Inflammatory macrophage (primary cell): ENCODE results near the gene MROH7.
A peak's percentile ranks its signal among the peaks of the same experiment; 100 is the strongest.
"Not testable (repeated sequence)": the region's sequence is repeated elsewhere in the genome, so short reads cannot be mapped to it uniquely, and the experiment has no call there.

Source experiments
- DNase-seq, 2 donors: peaks; one replicate each; pipeline ENCODE4 v3.0.0-alpha.2; 2020 to 2022

Gene MROH7

DNA sequence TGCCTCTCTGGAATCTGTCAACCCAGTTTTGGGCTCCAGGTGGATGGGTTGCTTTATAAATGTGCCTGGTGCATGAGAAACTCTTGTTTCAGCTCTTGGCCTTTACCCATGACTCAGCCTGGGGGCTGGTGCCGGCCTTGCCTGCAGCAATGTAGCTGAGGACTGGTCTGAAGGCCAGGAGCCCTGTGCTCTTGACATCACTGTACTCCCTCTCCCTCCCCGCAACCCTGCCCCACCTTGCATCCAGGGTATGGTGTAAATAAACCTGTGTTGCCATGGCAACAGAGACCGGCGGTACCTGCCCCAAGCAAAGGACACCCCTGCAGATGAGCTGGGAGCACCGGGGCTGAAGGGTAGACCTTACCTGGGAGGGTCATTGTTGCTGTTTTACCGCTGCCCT is 31.5 kb upstream of the MROH7 start:
- no peak for DNase-seq

DNA sequence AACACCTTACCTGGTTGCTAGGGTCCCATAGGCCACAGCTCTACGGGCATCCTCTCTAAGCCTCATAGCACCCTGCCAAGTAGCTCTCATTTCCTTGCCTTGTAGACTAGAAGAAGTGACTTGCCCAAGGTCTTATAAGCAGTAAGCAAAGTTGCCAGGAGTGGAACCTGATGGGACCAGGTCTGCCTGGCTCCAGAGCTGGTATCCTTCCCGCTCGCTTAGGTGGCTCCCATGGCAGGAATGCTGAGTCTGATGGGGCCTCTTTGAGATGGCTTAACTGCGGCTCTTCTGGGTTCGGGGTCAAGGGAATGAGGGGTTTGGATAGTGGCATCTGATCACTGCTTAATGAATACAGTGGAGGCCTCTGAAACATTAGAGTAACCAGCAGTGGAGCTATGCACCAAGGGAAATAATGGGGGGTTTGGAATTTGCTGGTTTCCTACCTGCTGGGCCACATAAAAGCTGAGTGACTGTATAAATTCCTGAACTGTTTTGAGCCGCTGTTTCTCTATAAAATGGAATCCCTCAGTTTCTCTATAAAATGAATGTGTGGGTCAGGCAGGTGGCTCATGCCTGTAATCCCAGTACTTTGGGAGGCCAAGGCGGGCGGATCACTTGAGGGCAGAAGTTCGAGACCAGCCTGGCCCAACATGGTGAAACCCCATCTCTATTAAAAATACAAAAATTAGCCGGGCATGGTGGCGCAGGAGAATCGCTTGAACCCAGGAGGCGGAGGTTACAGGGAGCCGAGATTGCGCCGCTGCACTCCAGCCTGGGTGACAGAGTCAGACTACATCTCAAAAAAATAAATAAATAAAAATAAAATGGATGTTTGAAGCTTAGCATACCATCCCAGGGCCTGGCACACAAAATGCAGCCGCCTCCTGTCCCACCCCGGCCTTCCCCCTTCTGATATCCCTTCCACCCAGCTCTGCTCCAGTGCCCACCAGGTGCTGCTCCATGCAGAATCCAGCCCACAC is 30.7 kb upstream of the MROH7 start:
- DNase-seq, result no peak

DNA sequence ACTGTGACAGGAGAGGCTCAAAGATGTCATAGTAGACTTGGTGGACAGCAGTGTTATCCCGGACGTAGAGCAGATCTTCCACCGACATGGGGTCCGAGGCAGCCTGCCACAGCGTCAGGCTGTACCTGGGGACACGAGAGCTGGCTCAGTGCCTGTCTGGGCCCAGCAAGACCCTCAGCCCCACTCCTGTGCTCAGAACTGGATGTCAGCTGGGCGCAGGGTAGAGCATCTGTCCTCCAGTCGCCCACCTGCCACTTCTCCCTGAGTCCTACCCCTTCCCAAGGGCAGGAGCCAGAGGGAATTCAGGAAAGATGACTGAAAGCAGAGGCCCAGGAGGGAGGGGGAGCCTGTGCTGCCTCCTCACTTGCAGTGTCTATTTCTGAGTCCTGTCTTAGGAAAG is 30.0 kb upstream of the MROH7 start:
- DNase-seq, result no peak

DNA sequence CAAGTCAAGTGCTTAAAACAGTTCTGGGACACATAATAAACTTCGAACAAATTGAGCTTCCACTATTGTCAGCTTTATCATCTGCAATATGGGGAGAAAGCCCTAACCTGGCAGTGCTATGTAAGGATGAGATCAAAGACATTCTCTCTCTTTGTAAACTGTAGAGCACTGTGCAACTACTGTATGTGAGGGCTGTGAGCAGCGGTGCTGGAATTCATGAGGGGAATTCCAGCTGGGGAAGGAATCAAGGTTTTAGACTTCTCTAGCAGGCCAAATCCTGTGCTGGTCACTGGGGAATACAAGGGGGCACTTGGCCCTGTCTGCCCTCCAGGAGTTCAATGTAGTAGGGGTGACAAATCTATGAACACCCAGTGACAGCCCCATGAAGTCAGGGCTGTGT is 27.6 kb upstream of the MROH7 start:
- DNase-seq, result no peak

DNA sequence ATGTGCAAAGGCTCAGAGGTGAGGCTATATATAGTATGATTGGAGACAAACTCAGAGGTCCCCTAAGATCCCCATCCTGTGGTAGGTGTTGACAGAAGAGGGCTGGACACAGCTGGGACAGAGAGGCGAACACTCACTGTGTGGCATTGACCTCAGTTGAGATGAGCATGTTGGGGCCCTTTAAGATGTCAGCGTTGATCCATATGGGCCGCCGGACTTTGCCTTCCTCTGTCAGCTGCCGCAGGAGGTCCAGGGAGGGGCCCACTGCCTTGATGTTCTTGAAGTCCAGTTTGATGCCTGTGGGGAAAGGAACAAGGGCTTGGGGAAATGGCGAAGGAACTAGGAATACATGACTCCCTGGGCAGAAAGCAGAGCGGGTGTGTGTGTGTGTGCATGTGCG is 27.0 kb upstream of the MROH7 start:
- no peak for DNase-seq

DNA sequence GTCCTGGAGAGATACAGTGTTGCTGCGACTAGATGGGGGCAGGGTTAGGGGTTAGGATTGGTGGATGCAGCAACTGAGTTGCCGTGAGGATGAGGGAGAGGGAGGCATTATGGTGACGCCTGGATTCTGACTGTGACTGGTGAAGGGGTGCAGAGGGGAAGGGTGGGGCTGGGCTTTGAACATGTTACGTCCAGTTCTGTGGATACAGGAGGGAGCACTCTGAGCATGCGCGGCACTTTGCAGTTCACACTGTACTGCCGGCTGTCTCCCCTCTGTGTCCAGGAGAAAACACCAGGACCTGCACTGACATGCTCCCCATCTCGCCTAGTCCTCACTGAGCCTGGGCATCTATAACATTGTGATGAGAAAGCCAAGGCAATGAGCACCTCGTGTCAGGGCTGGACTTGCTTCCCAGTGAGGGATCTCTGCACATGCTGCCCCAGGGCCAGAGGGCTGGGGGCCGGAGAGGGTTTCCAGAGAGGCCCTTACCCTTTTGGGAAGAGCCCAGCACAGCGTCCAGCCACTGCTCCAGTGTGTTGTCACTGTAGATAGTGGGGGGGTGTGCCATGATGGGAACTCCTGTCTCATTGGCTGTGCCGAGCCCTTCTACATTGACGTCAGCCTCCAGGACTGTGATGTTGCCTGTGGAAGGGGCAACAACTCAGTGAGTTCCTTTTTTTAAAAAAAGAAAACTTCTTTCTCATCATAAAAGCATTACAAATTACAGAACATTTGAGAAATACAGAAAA is 25.9 kb upstream of the MROH7 start:
- peak; percentile 55 to 58 for DNase-seq

DNA sequence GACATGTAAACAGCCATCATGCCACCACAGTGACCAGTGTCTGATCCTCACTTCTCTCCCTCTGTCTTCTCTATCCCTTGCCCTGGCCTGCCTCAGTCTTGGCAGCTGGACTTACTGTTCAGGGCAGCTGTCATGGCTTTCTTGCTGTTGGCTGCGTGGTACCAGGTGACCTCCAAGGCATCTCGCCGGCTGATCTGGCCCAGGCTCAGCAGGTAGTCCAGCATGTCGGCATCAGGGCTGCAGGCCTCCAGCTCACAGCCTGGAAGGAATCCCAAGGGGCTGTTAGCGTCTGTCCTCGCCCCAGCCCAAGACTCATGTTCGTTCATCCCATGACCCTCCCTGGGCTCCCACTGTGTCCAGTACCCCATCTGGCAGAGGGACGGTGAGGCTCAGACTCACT is 21.8 kb upstream of the MROH7 start:
- DNase-seq, result no peak

DNA sequence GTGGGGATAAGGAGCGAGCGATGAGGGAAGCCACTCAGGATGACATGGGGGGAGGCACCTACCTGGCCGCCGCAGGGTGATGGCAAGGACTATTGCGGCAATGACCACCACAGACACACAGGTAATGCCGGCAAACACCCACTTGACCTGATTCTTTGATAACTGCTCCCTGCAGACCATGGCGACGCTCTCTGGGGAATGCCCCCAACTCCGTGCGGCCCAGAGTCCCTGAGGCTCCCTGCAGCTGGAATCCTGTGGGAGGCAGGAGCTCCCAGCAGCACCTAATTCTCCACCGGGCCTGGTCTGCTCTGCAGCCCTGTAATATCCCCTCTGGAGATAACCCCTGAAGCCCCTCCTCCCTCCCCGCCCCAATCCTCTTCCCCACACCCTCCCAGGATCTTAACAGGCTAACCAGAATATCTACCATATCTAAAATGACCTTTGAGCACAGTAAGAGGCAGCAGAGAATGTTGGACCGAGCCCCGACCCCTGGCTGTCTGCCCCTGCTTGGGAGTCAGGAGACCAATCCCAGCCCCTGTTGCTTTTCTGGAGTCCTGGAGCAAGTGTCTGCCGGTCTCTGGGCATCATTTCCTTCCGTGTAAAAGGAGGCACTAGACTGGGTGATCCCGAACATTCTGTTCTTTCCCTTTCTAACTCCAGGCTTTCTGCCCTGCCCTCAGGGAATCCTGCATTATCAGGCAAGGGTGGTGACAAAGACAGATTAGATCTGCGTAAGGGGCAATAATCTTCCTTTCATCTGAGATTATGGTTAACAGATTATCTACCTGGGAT is 18.2 kb upstream of the MROH7 start, which contains the start of gene FAM151A:
FAM151A (minus strand) TSS at position 310 of the 792 bp plus-strand sequence; CDS start at position 180, 130 bp downstream.
- no peak for DNase-seq

DNA sequence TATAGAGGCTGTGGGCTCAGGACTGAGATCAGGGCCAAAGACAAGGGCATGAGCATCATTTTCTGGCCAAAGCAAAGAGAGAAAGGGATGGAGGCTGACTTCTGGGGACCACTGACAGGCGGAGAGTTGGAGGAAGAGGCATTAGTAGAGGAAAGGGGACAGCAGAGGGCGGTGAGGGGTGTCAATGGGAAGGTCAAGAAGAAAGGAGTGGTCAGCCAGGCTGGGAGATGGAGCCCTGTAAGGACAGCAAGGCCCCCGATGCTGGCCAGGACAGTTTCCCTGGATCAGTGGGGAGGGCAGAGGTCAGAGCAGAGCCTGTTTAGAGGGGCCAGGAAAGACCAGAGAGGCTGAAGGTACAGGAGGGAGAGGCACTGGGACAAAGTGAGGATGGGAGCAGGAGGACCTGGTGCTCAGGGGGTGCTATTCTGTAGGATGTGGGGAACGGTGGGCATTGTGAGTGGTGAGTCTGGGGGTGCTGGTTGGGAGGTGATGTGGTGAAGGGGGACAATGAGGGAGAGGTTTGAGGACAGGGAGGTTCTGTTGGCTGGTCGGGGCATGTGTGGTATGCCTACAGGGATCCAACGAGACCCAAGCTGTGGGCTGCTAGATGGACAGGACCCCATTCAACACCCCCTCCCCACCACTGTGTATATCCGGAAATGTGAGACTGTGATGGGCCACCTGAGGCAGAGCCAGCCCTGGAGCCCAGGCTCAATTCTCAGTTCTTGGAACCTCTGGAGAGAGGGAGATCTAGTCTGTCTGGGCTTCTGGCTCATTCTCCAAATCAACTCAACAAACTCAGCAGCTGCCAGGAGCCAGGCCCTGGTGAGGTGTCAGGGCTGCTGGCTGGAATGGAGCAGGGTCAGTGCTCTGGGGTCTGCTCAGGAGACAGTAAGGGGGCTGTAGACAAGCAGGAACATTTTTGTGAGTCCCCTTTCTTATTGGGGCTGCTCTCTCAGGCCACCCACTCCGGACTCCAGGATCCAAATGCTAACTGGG is 16.8 kb upstream of the MROH7 start:
- no peak for DNase-seq

DNA sequence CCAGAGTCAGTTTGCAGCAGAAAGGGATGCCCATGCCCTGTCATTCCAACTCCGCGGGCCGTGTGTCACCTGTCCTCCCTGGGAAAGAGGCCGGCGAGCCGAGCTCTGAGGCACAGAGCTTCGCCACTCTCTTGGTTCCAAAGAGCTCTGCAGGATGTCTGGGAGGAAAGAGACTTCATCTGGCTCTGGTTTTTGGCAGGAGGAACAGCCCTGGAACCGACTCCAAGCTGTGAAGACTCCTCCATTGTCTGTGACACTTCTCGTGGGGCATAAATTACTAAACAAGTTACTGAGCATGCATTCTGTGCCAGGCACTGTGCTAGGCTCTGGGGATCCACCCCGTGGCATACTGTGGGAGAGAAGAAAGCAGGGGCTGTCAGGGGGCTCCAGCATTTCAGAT is 14.4 kb upstream of the MROH7 start:
- DNase-seq, result no peak

DNA sequence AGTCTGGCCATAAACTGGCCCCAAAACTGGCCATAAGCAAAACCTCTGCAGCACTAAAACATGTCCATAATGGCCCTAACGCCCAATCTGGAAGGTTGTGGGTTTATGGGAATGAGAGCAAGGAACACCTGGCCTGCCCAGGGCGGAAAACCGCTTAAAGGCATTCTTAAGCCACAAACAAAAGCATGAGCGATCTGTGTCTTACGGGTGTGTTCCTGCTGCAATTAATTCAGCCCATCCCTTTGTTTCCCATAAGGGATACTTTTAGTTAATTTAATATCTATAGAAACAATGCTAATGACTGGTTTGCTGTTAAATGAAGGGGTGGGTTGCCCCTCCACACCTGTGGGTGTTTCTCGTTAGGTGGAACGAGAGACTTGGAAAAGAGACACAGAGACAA is 5.8 kb upstream of the MROH7 start:
- not testable (repeated sequence) for DNase-seq

DNA sequence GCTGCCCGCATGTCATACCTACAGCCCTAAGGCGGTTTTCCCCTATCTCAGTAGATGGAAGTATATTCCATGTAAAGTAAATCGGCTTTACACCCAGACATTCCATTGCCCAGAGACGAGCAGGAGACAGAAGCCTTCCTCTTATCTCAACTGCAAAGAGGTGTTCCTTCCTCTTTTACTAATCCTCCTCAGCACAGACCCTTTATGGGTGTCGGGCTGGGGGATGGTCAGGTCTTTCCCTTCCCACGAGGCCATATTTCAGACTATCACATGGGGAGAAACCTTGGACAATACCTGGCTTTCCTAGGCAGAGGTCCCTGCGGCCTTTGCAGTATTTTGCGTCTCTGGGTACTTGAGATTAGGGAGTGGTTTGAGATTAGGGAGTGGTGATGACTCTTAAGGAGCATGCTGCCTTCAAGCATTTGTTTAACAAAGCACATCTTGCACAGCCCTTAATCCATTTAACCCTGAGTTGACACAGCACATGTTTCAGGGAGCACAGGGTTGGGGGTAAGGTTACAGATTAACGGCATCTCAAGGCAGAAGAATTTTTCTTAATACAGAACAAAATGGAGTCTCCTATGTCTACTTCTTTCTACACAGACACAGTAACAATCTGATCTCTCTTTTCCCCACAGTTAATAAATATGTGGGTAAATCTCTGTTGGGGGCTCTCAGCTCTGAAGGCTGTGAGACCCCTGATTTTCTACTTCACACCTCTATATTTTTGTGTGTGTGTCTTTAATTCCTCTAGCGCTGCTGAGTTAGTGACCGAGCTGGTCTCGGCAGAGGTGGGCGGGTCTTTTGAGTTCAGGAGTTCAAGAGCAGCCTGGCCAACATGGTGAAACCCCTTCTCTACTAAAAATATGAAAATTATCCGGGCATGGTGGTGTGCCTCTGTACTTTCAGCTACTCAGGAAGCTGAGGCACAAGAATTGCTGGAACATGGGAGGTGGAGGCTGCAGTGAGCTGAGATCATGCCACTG is 4.8 kb upstream of the MROH7 start:
- DNase-seq, result not testable (repeated sequence)

DNA sequence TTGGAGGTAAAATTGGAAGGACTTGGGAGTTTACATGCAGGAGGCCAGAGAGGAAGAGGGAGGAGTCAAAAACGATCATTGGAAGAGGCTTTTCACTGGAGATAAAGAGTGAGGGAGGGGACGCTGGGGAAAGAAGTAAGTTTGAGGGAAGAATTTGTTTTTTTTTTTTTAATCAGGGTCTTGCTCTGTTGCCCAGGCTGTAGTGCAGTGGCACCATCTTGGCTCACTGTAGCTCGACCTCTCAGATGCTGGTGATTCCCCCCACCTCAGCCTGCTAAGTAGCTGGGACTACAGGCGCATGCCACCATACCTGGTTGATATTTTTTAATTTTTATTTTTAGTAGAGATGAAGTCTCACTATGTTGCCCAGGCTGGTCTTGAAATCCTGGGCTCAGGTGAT is 1.2 kb upstream of the MROH7 start:
- no peak for DNase-seq

DNA sequence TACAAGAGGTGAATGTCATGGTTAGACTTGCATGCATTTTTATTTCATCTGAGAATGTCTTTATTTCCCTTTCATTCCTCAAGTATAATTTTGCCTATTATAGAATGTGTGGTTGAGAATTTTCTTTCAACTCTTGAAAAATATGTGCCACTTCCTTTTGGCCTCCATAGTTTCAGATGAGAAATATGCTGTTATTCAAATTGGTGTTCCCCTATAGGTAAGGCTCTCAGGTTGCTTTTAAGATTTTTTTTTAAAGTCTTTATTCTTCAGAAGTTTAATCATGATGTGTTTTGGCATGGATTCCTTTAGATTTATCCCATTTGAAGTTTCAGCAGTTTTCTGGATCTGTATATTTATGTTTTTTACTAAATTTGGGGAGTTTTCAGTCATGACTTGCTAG is 2.1 kb downstream of the MROH7 start:
- DNase-seq, result no peak

DNA sequence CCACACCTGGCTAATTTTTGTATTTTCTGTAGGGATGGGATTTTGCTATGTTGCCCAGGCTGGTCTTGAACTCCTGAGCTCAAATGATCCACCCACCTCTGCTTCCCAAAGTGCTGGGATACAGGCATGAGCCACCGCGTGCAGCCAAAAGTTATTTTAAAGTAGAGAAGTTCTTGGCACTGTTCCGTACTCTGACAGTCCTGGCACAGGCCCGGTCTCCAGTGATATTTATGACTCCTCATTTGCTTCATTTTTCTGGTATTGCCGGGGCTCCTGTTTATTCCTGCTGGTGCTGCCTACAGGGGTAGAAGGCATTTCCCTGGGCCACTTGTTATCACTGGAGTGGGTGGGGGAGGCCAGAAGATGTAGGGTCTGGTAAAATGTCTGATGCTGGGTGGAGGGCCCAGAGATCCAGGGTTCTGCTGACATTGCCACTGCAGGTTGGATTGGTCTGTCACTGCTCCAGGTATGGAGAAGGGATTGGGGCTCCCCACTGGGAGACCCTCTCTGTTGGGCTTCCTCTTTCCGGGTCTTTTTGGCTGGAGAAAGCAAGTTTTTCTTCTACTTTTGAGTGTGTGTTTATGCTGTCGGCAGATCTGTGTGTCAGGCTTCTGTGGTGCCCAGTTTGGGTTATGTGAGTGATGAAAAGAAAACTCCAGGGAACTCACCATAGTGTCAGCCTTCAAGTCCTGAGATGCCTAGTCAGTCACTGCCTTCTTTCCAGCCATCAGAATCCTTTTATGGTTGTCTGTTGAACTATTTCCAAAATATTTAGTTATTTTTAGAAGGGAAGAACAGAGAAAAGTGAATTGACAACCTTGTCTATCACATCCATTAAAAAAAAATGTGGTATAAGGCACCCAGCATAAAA is 4.5 kb downstream of the MROH7 start:
- DNase-seq, result no peak

DNA sequence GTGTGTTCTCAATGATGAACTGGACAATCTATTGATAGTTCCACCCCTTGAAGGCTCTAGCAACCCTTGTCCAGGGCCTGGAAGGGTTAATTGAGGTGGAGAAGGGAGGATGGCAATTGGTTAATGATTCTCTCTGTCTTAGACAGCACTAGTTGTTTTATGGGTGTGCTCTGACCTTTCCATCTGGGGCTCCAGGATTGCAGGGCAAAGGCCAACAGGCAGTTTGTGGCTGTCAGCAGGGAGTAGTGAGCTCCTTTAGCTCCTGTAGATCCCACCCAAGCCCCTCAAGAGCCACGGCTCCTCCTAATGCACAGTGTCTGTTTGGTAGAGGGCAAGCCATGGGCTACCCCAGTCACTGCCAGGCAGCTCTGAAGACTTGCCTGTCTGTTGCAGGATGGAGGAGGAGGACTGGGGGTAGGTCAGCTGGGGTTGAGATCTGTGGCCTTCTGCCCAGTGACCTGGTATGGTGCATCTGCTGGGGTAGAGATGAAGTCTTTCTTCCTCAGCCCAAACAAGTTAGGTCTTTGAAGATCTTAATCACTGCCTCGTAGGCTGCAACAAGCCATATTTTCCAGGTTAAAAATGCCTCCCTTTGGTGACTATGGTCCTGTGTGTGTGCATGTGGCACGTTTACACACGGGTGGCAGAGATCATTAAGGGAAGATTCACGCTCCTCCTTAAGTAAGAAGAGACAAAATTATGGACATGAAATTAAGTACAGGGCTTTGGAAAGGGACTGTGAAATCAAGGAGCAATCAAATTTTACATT is 7.7 kb downstream of the MROH7 start:
- no peak for DNase-seq

DNA sequence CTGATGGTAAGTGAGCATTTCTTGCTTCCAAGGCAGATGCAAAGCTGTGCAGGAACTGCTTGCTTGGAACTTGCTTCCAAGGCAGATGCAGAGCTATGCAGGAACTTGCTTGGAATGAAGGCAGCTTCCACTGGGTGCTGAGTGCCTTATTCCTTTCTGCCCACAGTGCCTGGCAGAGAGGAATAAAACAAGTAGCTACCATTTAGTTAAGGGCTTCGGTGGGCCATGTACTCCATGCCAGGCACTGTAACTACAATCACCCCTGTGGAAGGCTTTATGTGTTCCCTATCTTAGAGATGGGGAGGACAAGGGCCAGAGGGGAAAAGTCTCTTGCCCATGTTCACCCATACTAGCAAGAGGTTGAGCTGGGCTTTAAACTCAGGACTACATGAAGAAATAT is 8.3 kb downstream of the MROH7 start:
- no peak for DNase-seq

DNA sequence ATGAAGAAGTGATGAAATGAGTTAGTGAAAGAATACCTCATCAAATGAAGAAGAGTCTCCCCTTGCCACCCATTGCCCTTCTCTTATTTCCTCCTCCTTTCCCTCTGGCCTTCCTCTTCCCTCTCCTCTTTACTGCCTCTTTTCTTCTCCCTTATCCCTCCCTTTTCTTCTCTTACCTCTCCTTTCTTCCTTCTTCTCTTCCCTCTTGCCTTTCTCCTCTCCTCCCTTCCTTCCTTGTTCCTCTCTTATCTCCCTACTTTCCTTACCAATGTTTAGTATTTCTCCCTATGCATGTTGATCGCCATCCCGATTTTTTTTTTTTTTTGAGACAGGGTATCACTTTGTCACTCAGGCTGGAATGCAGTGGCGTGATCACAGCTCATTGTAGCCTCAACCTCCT is 8.8 kb downstream of the MROH7 start:
- DNase-seq, result no peak

DNA sequence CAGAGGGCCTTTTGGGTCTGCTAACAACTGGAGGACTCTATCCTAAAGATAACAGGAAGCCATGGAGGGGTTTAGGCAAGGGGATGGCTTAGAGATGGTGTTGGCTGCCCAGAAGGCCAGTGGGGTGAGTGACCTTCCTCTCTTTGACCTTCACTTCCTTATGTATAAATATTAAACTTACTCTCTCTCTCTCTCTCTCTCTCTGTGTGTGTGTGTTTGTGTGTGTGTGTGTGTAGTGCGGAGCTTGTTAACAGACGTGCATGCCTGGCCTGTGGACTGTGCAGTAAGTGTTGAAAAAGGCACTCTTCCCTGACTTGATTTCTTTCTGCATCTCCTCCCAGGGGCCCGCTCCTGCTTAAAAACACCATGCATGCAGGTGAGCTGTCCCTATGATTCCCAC is 10.0 kb downstream of the MROH7 start:
- DNase-seq, result no peak
